NCI-H2171 treated with DMSO at 0.1 percent for 48 hours (cell line): ENCODE data around the gene F8.
"Not testable (repeated sequence)": the region's sequence is repeated elsewhere in the genome, so short reads cannot be mapped to it uniquely, and the experiment has no call there.

Experiments used
- DNase-seq: peaks from one replicate; lab custom pipeline; 2025; lab: John Stamatoyannopoulos, UW

F8 gene

DNA sequence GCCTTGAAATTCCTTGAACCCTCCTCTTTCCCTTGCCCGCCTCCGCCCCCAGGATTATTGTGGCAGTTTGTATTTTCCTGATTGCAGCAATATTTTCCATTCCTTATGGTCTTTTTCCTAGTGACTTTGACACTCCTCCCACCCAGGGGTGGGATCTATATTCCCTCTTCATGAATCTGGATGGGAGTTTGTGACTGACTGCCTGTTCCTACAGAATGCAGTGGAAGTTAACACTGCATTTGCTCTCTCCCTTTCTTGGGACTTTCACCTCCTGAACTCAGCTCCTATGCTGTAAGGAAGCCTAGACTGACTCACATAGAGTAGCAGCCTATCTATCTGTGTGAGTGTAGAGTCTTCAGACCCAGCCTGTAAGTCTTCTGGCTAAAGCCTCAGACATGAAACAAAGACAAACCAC lies 6.4 kb upstream of the F8 start:
- no peak for DNase-seq

DNA sequence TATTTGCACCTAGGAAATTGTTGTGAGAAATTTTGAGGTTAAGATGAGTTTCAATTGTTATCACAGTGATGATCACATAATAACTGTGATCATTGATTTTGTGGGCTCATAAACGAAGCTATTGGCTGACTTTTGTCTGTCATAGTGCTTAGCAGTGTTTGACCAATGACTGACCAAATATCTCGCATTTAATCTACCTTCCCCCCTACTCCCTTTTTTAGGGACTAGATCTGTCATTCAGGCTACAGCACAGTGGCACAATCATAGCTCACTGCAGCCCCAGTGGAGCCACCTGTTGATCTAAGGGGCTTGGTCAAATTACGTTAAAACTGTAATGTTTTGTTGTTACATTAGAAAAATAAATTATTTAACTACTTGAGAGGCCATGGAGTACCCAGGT lies 5.6 kb upstream of the F8 start:
- DNase-seq = no peak

DNA sequence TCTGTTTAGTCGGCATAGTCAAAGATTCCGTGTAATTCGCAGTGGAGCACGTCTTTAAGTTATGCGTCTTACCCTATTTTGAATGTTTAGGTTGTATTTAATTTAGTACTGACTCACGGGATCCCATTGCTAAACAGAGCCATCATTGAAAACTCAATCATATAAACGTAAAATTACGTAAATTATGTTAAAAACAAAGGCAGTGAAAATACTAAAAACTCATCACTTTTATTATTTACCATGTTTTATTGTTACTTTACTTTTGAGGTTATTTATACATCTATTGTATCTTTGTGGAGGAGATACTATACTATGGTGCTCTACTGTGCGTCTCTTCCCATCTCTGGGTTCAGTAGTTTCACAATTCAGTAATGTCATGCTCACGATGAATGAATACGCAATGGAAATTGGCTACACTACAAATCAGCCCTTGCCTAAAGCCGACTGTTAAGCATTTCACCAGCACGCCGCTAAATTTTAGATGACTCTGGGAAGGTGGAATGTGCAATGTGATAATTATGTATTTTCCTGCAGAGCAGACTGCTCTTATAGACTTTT lies 5.1 kb upstream of the F8 start:
- DNase-seq = peak; percentile 38

DNA sequence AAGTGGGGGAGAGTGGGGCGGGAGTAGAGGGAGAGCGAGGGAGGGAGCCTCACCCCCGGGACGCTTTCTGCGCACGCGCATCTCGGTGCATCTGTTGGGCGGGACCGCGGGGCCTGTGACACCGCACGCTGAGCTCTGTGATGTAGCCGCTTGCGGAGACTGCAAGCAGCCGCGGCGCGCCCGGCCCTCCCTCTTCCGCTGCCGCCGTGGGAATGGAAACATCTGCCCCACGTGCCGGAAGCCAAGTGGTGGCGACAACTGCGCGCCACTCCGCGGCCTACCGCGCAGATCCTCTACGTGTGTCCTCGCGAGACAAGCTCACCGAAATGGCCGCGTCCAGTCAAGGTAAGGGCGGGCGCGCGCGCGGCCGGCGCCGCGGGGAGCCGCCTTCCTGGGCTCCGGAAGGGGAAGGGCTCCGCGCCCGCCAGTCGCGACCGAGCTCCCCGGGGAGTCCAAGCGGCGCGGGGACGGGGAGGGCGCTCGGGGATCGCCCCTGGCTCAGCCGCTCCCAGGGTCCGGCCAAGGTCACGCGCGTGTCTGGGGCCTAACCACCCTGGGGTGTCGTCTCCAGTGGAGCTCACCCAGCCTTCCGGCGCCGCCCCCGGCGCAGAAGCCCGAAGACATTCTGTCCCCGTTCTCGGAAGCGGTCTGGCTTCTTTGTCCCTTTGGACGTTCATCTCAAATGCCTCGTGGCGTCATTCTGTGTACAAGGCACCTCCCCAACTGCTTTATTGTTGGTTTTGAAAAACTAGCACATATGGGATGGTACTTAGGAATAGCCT lies 4.4 kb upstream of the F8 start, which contains the start of gene FUNDC2:
Gene FUNDC2, plus strand, starts transcription at position 118 of the 782 bp plus-strand sequence. Its CDS starts 95 bp downstream, at position 213.
- DNase-seq = peak; percentile 85

DNA sequence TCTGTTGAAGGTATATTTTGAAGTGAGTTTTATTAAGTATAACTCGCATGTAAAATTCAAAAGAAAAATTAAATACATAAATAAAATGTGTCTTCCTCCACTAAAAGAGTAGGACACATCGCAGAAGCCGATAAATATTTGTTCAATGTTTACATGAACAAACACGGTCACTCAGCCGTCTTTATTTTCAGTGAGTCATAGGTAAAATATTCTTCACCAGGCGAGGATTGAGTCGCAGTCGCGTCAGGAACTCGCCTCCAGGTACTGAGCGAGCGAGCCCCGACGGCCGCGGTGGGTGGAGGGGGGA lies 3.9 kb upstream of the F8 start:
- DNase-seq = no peak

- no peak for DNase-seq
These were observed 1.6 kb upstream of the F8 start for GRCh38 chrX:155023907-155024833.

DNA sequence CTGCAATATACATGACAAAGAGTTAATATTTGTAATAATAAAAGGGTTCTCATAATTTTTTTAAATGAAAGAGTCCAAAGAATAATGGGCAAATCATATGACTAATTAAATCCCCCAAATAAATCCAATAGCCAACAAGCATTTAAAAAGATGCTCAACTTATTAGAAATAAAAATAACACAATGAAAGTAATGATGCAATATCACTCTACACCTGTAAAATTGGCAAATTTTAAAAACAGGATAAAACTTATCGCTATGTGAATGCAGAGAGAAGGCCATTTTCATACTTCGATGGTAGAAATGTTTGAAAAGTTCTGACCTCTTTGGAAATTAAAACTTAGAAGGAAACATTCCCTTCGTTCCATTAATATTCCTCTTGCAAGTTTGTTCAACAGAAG lies 1.9 kb downstream of the F8 start:
- DNase-seq = no peak

GRCh38 chrX:155009994-155010472 lies 12.5 kb downstream of the F8 start:
- DNase-seq = no peak

- not testable (repeated sequence) for DNase-seq
These were observed 13.9 kb downstream of the F8 start for GRCh38 chrX:155008578-155008977.

- DNase-seq = not testable (repeated sequence)
These were observed 15.4 kb downstream of the F8 start for GRCh38 chrX:155006913-155007671.

DNA sequence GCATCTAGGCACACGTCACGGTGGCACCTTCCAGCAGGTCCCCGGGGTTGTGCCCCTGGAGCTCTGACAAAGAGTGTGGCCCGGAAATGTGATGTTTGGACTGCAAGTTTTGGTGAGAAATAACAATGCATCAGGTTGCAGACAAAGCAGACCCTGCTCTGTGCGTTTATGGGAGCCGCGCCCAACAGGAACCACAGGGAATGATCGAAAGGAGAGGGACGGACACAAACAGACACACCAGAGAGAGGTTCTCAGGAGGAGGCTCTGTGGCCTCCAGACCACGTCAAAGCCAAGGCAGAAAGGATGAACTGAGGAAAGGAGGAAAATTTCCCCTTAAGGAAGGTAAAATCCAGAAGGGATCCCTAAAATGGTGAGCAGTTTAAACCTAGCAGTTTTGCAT lies 16.1 kb downstream of the F8 start:
- not testable (repeated sequence) for DNase-seq

GRCh38 chrX:155005190-155005589 lies 17.3 kb downstream of the F8 start:
- no peak for DNase-seq

GRCh38 chrX:155001873-155002272 lies 20.6 kb downstream of the F8 start:
- no peak for DNase-seq

- DNase-seq = no peak
These were observed 21.7 kb downstream of the F8 start for GRCh38 chrX:155000841-155001240.

DNA sequence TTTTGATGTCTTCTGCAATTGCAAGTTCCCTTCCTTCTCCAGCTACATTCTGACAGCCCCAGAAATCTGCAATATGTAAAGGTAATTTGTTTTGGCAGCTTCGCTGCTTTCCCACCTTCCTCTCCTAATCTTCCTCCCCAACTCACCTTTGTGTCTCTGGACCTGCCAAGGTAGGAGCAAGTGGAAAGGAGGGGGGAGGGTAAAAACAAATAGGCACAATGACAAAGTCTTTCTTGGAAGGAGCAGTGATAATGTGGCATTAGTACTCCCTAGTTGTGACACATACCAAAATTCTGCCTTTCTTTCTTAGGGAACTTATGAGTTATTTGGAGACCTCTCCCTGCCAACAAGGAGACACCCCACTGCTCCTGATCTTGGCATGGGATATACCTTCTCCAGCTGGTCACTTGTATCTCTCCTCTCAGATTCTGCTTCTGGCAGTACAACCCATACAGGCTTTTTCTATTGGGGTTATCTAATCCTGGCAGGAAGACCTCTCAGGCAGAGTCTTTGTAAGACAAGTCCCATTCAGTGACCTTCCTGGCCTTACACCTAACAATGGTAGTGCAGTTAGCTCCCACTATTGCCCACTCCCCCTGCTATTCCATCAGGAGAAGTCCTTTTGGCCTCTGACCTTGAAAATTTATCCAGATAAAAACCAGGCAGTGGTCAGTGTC lies 24.2 kb downstream of the F8 start:
- DNase-seq = no peak

GRCh38 chrX:154991476-154991875 lies 31.0 kb downstream of the F8 start:
- DNase-seq = no peak

DNA sequence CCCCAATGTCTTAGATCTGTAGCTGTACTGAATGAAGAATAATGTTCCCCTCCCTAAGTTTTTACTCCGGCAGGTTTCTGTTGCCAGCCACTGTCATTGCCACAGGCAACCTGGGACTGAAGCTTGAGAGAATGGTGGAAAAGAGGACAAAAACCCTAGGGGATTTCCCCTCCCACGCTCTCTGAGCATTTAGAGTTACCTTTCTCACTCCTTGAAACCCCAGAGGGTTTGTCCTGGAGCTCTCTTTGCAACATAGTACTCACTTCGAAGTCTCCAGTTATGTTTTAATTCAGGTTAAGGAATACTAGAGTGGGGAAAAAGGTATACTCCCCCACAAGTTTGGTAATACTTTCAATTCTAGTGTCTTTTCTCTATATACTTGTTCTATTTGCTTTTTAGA lies 31.5 kb downstream of the F8 start:
- DNase-seq = no peak

DNA sequence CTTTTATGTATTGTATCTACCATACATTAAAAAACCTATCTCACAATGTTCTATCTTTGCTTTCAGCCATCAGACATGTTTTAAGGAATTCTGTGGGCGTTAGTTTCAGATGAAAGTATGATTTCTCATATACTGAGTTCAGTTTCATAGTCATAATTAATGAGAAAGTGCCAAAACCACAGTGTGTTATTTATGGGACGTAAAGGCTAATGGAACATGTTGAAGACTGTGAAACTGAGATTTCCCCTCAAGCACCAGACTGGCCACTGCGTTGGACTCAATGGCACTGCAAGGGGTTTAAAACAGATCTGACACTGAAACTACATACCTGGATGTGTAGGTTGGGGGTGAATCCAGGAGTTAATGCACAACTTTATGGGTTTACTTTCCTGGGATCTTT lies 32.0 kb downstream of the F8 start:
- DNase-seq = no peak

DNA sequence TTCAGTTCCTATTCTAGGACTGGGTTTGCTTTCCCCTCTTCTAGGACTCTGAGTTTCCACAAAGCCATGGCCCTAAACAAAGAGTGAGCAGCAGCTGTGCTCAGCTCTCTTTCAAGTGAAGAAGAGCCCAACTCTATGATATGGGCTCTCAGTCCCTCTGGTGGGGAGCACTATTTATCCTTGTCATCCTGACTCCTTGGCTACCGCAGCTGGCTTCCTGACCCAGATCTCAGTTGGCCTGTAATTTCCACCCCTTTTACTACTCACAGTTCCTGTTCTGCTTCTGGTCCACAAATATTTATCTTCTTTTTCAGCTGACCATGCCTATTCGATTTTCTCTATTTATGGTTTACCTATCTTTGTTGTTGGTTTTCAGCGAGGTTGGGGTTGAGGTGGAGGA lies 33.8 kb downstream of the F8 start:
- no peak for DNase-seq

DNA sequence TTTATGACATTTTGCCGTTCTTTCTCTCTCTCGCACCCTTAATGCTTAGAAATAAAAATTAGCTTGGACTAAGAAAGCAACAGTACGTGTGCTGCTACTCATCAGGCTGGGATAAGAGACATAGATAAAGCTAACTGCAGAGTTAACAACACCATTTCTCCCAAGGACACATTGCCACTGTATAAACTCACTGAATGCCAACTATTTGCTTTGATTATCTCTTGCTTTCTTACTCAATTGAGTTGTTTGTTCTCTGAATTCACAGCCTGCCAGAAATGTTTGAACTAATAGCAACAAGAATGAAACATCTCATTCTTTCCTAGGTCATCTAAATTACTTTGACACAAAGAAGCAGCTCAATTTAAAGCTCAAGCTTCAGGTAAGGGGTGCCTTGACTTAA lies 34.6 kb downstream of the F8 start:
- no peak for DNase-seq

GRCh38 chrX:154986826-154987575 lies 35.5 kb downstream of the F8 start:
- DNase-seq = no peak
